ENCODE measurements around the gene FGF6. TPM values are rescaled to one million over a fixed set of nuclear protein-coding genes. Genes with fewer than 3 reads are reported as not detected.
"Not testable (repeated sequence)": the region's sequence is repeated elsewhere in the genome, so short reads cannot be mapped to it uniquely, and the experiment has no call there.

FGF6 gene
- total and polyA plus RNA-seq, 5 experiments from 2014 or later, result not detected

GRCh38 chr12:4424422-4424821 is 21.2 kb downstream of the FGF6 start:
- Mint-ChIP-seq H3K9me3 (no peaks in the 10 kb centered on the region), H3K4me3 (no peak overlapping the region), H3K27me3 (peaks cover 0 to 2% (median 0%) of the 10 kb centered on the region in 5 donors), H3K36me3 (no peaks in the 10 kb centered on the region), H3K4me1 (no peaks in the 10 kb centered on the region), H3K27ac (no peak overlapping the region)
- POLR2A ChIA-PET, result interaction anchor here (0.7 kb wide), 1 partner anchor 102 kb away, joined by 4 read pairs; no protein-coding TSS in a partner anchor
- DNase-seq (no peak), ATAC-seq (no peak)

GRCh38 chr12:4423528-4424195 is 22.0 kb downstream of the FGF6 start:
- H3K27ac Mint-ChIP-seq, result peak overlapping the region in 1 of 10 donors; percentile 76
- POLR2A ChIA-PET, result no interaction called here
- H3K9me3 Mint-ChIP-seq, result no peaks in the 10 kb centered on the region
- no peak for ATAC-seq
- no peaks in the 10 kb centered on the region for H3K36me3 Mint-ChIP-seq
- no peak overlapping the region for H3K4me3 Mint-ChIP-seq
- H3K4me1 Mint-ChIP-seq, result no peaks in the 10 kb centered on the region
- H3K27me3 Mint-ChIP-seq, result peaks cover 0 to 2% (median 0%) of the 10 kb centered on the region in 5 donors
- no peak for DNase-seq

- Mint-ChIP-seq H3K27ac (peak overlapping the region in 1 of 10 donors; percentile 76), H3K36me3 (no peaks in the 10 kb centered on the region)
- no peak for DNase-seq
Measured at GRCh38 chr12:4422985-4423384, 22.6 kb downstream of the FGF6 start.

GRCh38 chr12:4421590-4422031 is 24.0 kb downstream of the FGF6 start:
- peak in 5 of 10 donors; percentile 4 to 60 (median 50) for DNase-seq
- POLR2A ChIA-PET, result no interaction called here
- H3K36me3 Mint-ChIP-seq, result no peaks in the 10 kb centered on the region
- H3K9me3 Mint-ChIP-seq, result no peaks in the 10 kb centered on the region
- H3K4me1 Mint-ChIP-seq, result no peaks in the 10 kb centered on the region
- H3K4me3 Mint-ChIP-seq, result no peak overlapping the region
- H3K27me3 Mint-ChIP-seq, result peaks cover 0 to 8% (median 4%) of the 10 kb centered on the region in 5 donors
- H3K27ac Mint-ChIP-seq, result no peak overlapping the region
- peak in 1 of 2 donors; percentile 57 for ATAC-seq

More at GRCh38 chr12:4422985-4423384, 22.6 kb downstream of the FGF6 start:
- POLR2A ChIA-PET, result no interaction called here
- Mint-ChIP-seq H3K27me3 (peaks cover 0 to 2% (median under 1%) of the 10 kb centered on the region in 5 donors), H3K4me1 (no peaks in the 10 kb centered on the region), H3K9me3 (no peaks in the 10 kb centered on the region), H3K4me3 (no peak overlapping the region)
- no peak for ATAC-seq

GRCh38 chr12:4420138-4420670 is 25.4 kb downstream of the FGF6 start:
- Mint-ChIP-seq H3K27me3 (peaks cover 6 to 14% (median 9%) of the 10 kb centered on the region in 5 donors), H3K27ac (peak overlapping the region in 1 of 10 donors; percentile 30), H3K4me1 (peaks cover 0 to 3% (median 1%) of the 10 kb centered on the region in 4 donors), H3K9me3 (no peaks in the 10 kb centered on the region), H3K4me3 (no peak overlapping the region), H3K36me3 (no peaks in the 10 kb centered on the region)
- ATAC-seq (no peak), DNase-seq (no peak)
- POLR2A ChIA-PET, result no interaction called here

GRCh38 chr12:4418913-4419312 is 26.7 kb downstream of the FGF6 start:
- no peaks in the 10 kb centered on the region for H3K36me3 Mint-ChIP-seq
- H3K4me3 Mint-ChIP-seq, result no peak overlapping the region
- H3K27ac Mint-ChIP-seq, result no peak overlapping the region
- peaks cover 6 to 14% (median 9%) of the 10 kb centered on the region in 5 donors for H3K27me3 Mint-ChIP-seq
- H3K9me3 Mint-ChIP-seq, result no peaks in the 10 kb centered on the region
- no peak for ATAC-seq
- DNase-seq, result no peak
- H3K4me1 Mint-ChIP-seq, result peaks cover 0 to 4% (median 2%) of the 10 kb centered on the region in 4 donors
- POLR2A ChIA-PET, result no interaction called here

- Mint-ChIP-seq H3K27ac (no peak overlapping the region), H3K27me3 (peaks cover 6 to 14% (median 9%) of the 10 kb centered on the region in 5 donors), H3K36me3 (no peaks in the 10 kb centered on the region), H3K4me1 (peaks cover 0 to 4% (median 2%) of the 10 kb centered on the region in 4 donors), H3K4me3 (no peak overlapping the region), H3K9me3 (no peaks in the 10 kb centered on the region)
- DNase-seq (no peak), ATAC-seq (no peak)
- POLR2A ChIA-PET, result no interaction called here
Measured at GRCh38 chr12:4417936-4418335, 27.7 kb downstream of the FGF6 start.

- no peak for ATAC-seq
- peaks cover 0 to 4% (median 2%) of the 10 kb centered on the region in 4 donors for H3K4me1 Mint-ChIP-seq
- POLR2A ChIA-PET, result no interaction called here
Measured at GRCh38 chr12:4417455-4417854, 28.2 kb downstream of the FGF6 start.

GRCh38 chr12:4416276-4416675 is 29.3 kb downstream of the FGF6 start:
- Mint-ChIP-seq H3K36me3 (no peaks in the 10 kb centered on the region), H3K9me3 (no peaks in the 10 kb centered on the region), H3K4me1 (peaks cover 0 to 4% (median 2%) of the 10 kb centered on the region in 4 donors), H3K27ac (no peak overlapping the region), H3K27me3 (peaks cover 6 to 14% (median 9%) of the 10 kb centered on the region in 5 donors), H3K4me3 (no peak overlapping the region)
- POLR2A ChIA-PET, result no interaction called here
- ATAC-seq (no peak), DNase-seq (no peak)

More at GRCh38 chr12:4417455-4417854, 28.2 kb downstream of the FGF6 start:
- Mint-ChIP-seq H3K27ac (no peak overlapping the region), H3K36me3 (no peaks in the 10 kb centered on the region), H3K9me3 (no peaks in the 10 kb centered on the region), H3K4me3 (no peak overlapping the region), H3K27me3 (peaks cover 6 to 14% (median 9%) of the 10 kb centered on the region in 5 donors)
- DNase-seq, result no peak

- ATAC-seq (no peak), DNase-seq (no peak)
- no peaks in the 10 kb centered on the region for H3K36me3 Mint-ChIP-seq
- peaks cover 0 to 4% (median 2%) of the 10 kb centered on the region in 4 donors for H3K4me1 Mint-ChIP-seq
- peaks cover 4 to 11% (median 9%) of the 10 kb centered on the region in 5 donors for H3K27me3 Mint-ChIP-seq
- POLR2A ChIA-PET, result no interaction called here
- H3K4me3 Mint-ChIP-seq, result no peak overlapping the region
- no peaks in the 10 kb centered on the region for H3K9me3 Mint-ChIP-seq
- H3K27ac Mint-ChIP-seq, result no peak overlapping the region
Measured at GRCh38 chr12:4412465-4412864, 33.1 kb downstream of the FGF6 start.

- Mint-ChIP-seq H3K36me3 (no peaks in the 10 kb centered on the region), H3K27me3 (peaks cover 3 to 11% (median 8%) of the 10 kb centered on the region in 5 donors), H3K27ac (no peak overlapping the region), H3K4me1 (peaks cover 0 to 4% (median 2%) of the 10 kb centered on the region in 4 donors), H3K4me3 (no peak overlapping the region), H3K9me3 (no peaks in the 10 kb centered on the region)
- no peak for ATAC-seq
- POLR2A ChIA-PET, result no interaction called here
- DNase-seq, result no peak
Measured at GRCh38 chr12:4412056-4412455, 33.6 kb downstream of the FGF6 start.

- no peak for DNase-seq
- POLR2A ChIA-PET, result interaction anchor here (0.7 kb wide), 1 partner anchor 156 kb away, joined by 6 read pairs; no protein-coding TSS in a partner anchor
- Mint-ChIP-seq H3K36me3 (no peaks in the 10 kb centered on the region), H3K9me3 (no peaks in the 10 kb centered on the region), H3K27me3 (peaks cover 0 to 4% (median 0%) of the 10 kb centered on the region in 5 donors), H3K27ac (no peak overlapping the region), H3K4me1 (no peaks in the 10 kb centered on the region), H3K4me3 (no peak overlapping the region)
- no peak for ATAC-seq
Measured at GRCh38 chr12:4407136-4407535, 38.5 kb downstream of the FGF6 start.

GRCh38 chr12:4404877-4405637 is 40.6 kb downstream of the FGF6 start:
- POLR2A ChIA-PET, H3K4me3 Mint-ChIP-seq, H3K4me1 Mint-ChIP-seq, ATAC-seq, H3K27ac Mint-ChIP-seq, DNase-seq, H3K9me3 Mint-ChIP-seq, H3K36me3 Mint-ChIP-seq: not testable (repeated sequence)
- H3K27me3 Mint-ChIP-seq, result peaks cover 0 to 12% (median 3%) of the 10 kb centered on the region in 5 donors
